Small intestine (tissue), 7 donors: ENCODE results near the gene DSC2. TPM values are rescaled to one million over a fixed set of nuclear protein-coding genes. Genes with fewer than 3 reads are reported as not detected.
A peak's percentile ranks its signal among the peaks of the same experiment; 100 is the strongest.

ENCODE experiments used
- DNase-seq, 2 donors: peaks; one replicate each; pipeline versions ENCODE4 v3.0.0 to v3.0.0-alpha.2; 2013
- FAIRE-seq: peaks from 2 replicates; lab custom pipeline; 2012; peaks lifted over from hg19 to GRCh38; lab: Jason Lieb, UNC
- H3K27ac ChIP-seq, 3 donors: one replicate each; pipeline ENCODE4 v1.5.1; 2013; ENCODE audit warnings: low read length in 2 of 3, mild to moderate bottlenecking in 2 of 3, control low read depth in 1 of 3, inconsistent platforms in 1 of 3, low read depth in 1 of 3, moderate library complexity in 1 of 3
- H3K27me3 ChIP-seq, 3 donors: one replicate each; pipeline ENCODE4 v1.6.1; 2013; ENCODE audit warnings: low read length in 3 of 3, inconsistent platforms in 1 of 3; ENCODE audit not compliant: control insufficient read depth in 3 of 3, insufficient read depth in 3 of 3
- H3K36me3 ChIP-seq, 3 donors: one replicate each; pipeline ENCODE4 v1.6.1; 2013; ENCODE audit warnings: low read length in 3 of 3, inconsistent platforms in 1 of 3, low read depth in 1 of 3, mild to moderate bottlenecking in 1 of 3, moderate library complexity in 1 of 3; ENCODE audit not compliant: control insufficient read depth in 3 of 3, insufficient read depth in 2 of 3
- H3K4me1 ChIP-seq, 3 donors: one replicate each; pipeline ENCODE4 v1.6.1; 2013; ENCODE audit warnings: low read length in 2 of 3, inconsistent platforms in 1 of 3, low read depth in 1 of 3, mild to moderate bottlenecking in 1 of 3, moderate library complexity in 1 of 3; ENCODE audit not compliant: control insufficient read depth in 3 of 3, insufficient read depth in 2 of 3
- H3K4me3 ChIP-seq, 3 donors: one replicate each; pipeline ENCODE4 v1.5.1; 2013; ENCODE audit warnings: low read length in 3 of 3, control low read depth in 1 of 3, inconsistent platforms in 1 of 3, low read depth in 1 of 3, mild to moderate bottlenecking in 1 of 3, moderate library complexity in 1 of 3
- H3K9me3 ChIP-seq, 2 donors: one replicate each; pipeline ENCODE4 v1.6.1; 2013; ENCODE audit warnings: low read depth in 1 of 2, low read length in 1 of 2; ENCODE audit not compliant: control insufficient read depth in 2 of 2, insufficient read depth in 1 of 2
- WGBS, 3 donors: extraction: QIAGEN DNeasy Blood & Tissue Kit; methylation state at CpG; one replicate each; pipeline ENCODE4 v1.1.7; 2013; 5-methylcytosine and 5-hydroxymethylcytosine counted together
- polyA plus RNA-seq, 4 donors: library from polyadenylated mRNA; stranded (reverse) in 3 of 4; unstranded in 1 of 4; fragments of 200-250 nt in 3 of 4; fragments of 120-200 nt in 1 of 4; gene quantifications; one replicate each; pipeline versions ENCODE4 v1.2.1 to v1.2.3, GENCODE V29; 2013
- donor health status: healthy with polysubstance abuse.
- donor health status: control.
- donor health status: control.
- donor health status: Bipolar disorder and iron deficiency.
- donor health status: healthy.

The DSC2 gene
- polyA plus RNA-seq, 4 donors = 12.7 to 75.1 (median 18.5) TPM

DNA sequence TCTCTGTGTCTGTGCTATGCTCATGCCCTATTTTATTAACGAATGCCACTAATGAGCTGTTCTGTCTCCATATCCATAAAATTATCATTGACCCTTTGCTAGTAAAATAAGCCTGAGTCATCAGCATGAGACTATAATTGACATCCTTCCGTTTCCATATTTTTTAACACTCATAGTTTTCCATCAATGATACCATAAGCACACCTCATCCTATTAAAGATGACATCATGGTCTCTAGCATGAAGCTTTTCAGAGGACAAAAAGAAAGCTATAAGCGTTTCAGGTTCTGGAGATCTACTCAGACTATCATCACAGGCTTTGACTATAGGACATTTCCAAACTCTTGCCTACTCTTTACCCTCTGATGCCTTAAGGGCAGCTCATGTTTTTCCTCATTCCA lies 1.2 kb upstream of the DSC2 start:
- WGBS, 3 donors = 64 to 80% (median 76%) methylated on average over 3 of the region's 3 CpGs
- H3K36me3 ChIP-seq = peaks cover 0 to 2% (median 0%) of the 10 kb centered on the region in 3 donors
- no peak overlapping the region for H3K27ac ChIP-seq
- peaks cover 0 to 7% (median 3%) of the 10 kb centered on the region in 3 donors for H3K27me3 ChIP-seq
- peaks cover 0 to 10% (median 0%) of the 10 kb centered on the region in 3 donors for H3K4me1 ChIP-seq
- DNase-seq (peak; percentile 8 to 25), FAIRE-seq (no peak)
- H3K9me3 ChIP-seq = no peaks in the 10 kb centered on the region
- no peak overlapping the region for H3K4me3 ChIP-seq

DNA sequence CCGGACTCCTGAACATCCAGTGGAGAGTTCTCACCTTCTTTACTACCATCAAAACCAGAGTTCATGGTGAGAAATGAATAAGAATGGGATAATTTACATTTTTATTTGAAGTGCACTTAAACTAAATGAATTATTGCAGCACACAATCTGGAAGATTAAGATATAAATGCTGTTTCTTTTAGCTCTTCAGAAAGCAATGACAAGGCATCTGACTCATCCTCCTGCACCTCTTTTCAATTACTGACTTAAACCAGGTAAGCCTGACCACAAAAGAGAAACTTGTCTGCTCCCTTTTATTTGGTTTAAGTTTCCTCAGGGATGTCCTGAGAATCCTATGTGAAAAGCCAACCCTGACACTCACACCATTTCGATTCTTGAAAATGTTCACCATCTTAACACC lies 720 bp upstream of the DSC2 start:
- no peaks in the 10 kb centered on the region for H3K9me3 ChIP-seq
- FAIRE-seq (no peak), DNase-seq (peak in 1 of 2 donors; percentile 29)
- peaks cover 0 to 10% (median 0%) of the 10 kb centered on the region in 3 donors for H3K4me1 ChIP-seq
- peak overlapping the region in 1 of 3 donors; percentile 100 for H3K27ac ChIP-seq
- H3K36me3 ChIP-seq = peaks cover 0 to 2% (median 0%) of the 10 kb centered on the region in 3 donors
- peak overlapping the region in 1 of 3 donors; percentile 73 for H3K4me3 ChIP-seq
- 82 to 90% (median 84%) methylated on average over 2 of the region's 2 CpGs for WGBS, 3 donors
- H3K27me3 ChIP-seq = peaks cover 0 to 7% (median 3%) of the 10 kb centered on the region in 3 donors

DNA sequence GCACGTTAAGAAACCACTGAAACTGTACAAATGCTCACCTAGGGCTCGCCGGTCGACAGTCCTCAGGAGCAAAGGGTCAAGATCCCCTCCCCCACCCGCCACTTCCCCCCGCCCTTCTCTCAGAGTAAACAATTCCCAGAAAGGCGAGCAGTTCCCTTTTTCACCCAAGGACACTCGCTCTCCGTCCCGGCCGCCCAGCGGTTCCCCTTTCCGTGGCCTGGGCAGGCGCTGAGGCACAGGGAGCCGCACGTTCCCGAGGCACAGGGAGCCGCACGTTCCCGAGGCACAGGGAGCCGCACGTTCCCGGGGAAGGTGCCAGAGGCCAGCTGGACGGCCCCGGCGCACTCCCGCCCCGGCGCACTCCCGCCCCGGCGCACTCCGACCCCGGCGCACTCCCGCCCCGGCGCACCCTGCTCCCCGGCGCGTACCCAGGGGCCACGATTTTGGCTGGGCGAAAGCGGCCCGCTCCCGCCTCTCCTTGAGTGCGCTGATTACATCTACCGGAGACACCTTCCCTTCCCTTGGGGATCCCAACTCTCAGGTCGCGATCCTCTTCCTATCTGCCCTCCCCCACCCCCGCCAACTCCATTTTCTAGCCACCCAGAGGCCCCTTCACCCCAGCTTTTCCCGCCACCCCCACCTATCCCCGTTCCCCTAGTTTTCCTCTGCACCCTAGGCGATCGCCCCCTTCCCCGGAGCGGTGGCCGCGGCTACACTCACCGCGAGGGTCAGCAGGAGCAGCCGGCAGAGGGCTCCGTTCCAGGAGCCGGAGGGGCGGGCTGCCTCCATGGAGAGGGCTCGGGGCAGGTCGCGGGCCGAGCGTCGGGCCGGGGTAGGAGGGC lies 817 bp downstream of the DSC2 start:
- peak overlapping the region; percentile 71 to 82 (median 73) for H3K4me3 ChIP-seq
- H3K36me3 ChIP-seq = no peaks in the 10 kb centered on the region
- peaks cover 0 to 7% (median 3%) of the 10 kb centered on the region in 3 donors for H3K27me3 ChIP-seq
- peaks cover 0 to 10% (median 0%) of the 10 kb centered on the region in 3 donors for H3K4me1 ChIP-seq
- DNase-seq (peak; percentile 81 to 93), FAIRE-seq (no peak)
- H3K9me3 ChIP-seq = no peaks in the 10 kb centered on the region
- WGBS, 3 donors = 1 to 2% (median 2%) methylated on average over 65 to 72 of the region's 72 CpGs
- peak overlapping the region; percentile 93 to 100 (median 99) for H3K27ac ChIP-seq

DNA sequence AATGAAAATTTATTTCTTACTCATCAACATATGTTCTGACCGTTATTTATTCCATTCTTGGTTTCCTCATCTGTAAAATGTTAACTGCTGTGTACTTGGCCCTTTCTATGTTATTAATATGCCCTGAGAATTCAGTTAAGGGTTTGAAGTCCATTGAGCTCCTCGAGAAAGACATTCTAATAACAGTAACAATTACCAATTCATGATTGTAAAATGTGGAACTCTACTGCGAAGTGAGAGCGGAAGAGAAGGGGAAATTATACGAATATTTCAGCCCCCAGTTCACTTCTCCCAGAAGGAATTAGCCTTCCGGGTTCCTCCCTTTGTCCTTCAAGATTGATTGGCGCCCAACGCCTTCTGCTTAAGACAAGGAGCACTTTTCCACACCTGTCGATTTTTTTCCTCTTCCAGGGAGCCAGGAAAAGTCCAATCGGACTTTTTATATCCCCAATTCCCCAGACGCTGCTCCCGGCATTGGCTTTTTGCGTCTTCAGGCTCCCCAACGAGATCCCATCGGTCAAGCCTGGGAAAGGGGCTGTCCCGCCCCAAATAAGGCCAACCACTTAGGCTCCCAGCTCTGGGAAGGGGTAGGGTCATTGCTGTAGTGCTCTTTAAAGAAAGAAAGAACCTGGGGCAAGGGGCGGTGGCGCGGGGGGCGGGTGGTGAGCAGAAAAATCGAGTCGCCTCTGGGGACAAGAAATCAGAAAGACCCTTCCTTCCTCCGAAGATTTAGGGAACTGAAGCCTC lies 1.6 kb downstream of the DSC2 start:
- no peaks in the 10 kb centered on the region for H3K36me3 ChIP-seq
- 4 to 9% (median 7%) methylated on average over 23 of the region's 23 CpGs for WGBS, 3 donors
- H3K27me3 ChIP-seq = peaks cover 0 to 7% (median 3%) of the 10 kb centered on the region in 3 donors
- DNase-seq = peak; percentile 78 to 82
- H3K4me3 ChIP-seq = peak overlapping the region; percentile 71 to 82 (median 73)
- H3K4me1 ChIP-seq = peaks cover 0 to 10% (median 3%) of the 10 kb centered on the region in 3 donors
- no peak for FAIRE-seq
- H3K27ac ChIP-seq = peak overlapping the region; percentile 94 to 100 (median 99)
- H3K9me3 ChIP-seq = no peaks in the 10 kb centered on the region

DNA sequence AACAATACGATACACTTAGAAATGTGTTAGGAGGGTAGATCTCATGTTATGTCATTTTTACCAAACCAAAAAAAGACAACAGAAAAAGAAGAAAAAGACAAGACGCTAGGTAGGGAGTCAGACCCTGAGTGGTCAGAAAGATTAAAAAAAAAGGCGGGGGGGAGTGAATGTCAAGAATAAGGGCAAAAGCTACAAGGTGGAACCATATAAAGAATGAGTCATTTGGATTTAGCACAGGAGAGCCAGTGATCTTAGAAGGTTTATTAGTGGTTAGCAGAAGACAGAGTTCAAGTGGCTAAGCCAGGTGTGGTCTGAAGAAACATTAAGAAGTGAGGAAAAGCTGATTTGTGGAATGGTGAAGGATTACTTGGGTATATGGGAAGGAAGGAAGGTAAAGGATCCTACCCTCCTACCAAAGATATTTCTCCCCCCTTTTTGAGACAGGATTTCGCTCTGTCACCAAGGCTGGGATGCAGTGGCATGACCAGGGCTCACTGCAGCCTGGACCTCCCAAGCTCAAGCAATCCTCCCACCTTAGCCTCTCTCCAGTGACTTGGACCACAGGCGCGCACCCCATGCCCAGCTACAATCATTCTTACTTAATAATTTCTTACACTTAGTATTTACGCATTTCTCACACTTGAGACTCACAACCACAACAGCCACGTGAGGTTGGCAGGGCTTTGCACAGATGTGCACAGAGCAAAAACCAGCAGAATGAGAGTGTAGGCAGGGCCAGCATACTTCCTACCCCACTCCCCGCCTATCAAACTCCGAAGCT lies 2.6 kb downstream of the DSC2 start:
- 38 to 72% (median 57%) methylated on average over 10 of the region's 10 CpGs for WGBS, 3 donors
- DNase-seq = peak; percentile 81 to 85
- H3K27me3 ChIP-seq = peaks cover 0 to 7% (median 3%) of the 10 kb centered on the region in 3 donors
- peak overlapping the region in 2 of 3 donors; percentile 73 to 82 for H3K4me3 ChIP-seq
- peaks cover 0 to 2% (median 0%) of the 10 kb centered on the region in 3 donors for H3K36me3 ChIP-seq
- no peaks in the 10 kb centered on the region for H3K9me3 ChIP-seq
- peaks cover 0 to 10% (median 7%) of the 10 kb centered on the region in 3 donors for H3K4me1 ChIP-seq
- peak overlapping the region; percentile 94 to 100 (median 99) for H3K27ac ChIP-seq
- no peak for FAIRE-seq

DNA sequence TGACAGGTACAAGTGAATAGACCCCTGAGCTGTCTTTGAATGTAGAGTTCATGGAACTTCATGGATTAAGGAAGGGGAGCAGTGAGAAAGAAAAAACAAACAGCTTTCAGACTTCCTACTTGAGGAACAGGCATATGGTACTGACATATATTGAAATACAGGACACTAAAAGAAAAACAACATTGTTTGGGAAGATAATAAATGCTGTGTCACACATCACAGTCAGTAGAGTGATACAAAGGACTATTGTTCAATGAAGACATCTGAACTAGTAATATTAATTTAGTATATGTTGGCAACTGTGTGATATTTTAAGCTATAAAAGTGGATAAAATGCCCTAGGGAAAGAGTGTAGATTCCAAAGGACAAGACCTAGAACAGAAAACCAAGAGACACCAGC lies 3.3 kb downstream of the DSC2 start:
- H3K27ac ChIP-seq = peak overlapping the region; percentile 94 to 100 (median 99)

DNA sequence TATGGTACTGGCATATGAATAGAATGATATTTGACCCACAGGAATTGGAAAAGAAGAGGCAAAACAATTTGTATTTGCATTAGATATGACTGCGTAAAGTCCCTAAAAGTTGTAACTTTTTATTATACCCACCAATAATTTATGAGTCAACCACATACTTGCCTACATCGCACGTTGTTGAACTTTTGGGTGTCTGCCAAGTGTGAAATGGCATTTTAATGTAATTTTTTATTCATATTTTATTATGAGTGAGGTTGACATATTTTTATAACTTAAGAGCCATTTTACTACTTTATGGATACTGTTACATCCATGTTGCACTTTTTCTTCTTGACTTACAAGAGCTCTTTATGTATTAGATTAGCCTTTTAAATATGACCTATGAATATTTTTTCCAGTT lies 4.6 kb downstream of the DSC2 start:
- Histone ChIP-seq H3K9me3 (no peaks in the 10 kb centered on the region), H3K27ac (peak overlapping the region in 1 of 3 donors; percentile 100), H3K4me3 (no peak overlapping the region), H3K27me3 (peaks cover 0 to 7% (median 3%) of the 10 kb centered on the region in 3 donors), H3K4me1 (peaks cover 0 to 11% (median 7%) of the 10 kb centered on the region in 3 donors), H3K36me3 (peaks cover 0 to 2% (median 2%) of the 10 kb centered on the region in 3 donors)
- DNase-seq (peak; percentile 64 to 65), FAIRE-seq (peak; percentile 75)
- WGBS, 3 donors = 16 to 57% (median 36%) methylated on average over 3 of the region's 3 CpGs

More for the DNA sequence above, 3.3 kb downstream of the DSC2 start:
- peaks cover 0 to 7% (median 3%) of the 10 kb centered on the region in 3 donors for H3K27me3 ChIP-seq
- H3K36me3 ChIP-seq = peaks cover 0 to 2% (median 0%) of the 10 kb centered on the region in 3 donors
- FAIRE-seq (no peak), DNase-seq (peak in 1 of 2 donors; percentile 33)
- H3K4me3 ChIP-seq = peak overlapping the region in 1 of 3 donors; percentile 15
- peaks cover 0 to 11% (median 7%) of the 10 kb centered on the region in 3 donors for H3K4me1 ChIP-seq
- H3K9me3 ChIP-seq = no peaks in the 10 kb centered on the region
